Smooth muscle cell (in vitro differentiated cells): ENCODE data around the gene RPS18. TPM values are rescaled to one million over a fixed set of nuclear protein-coding genes. Genes with fewer than 3 reads are reported as not detected.
A peak's percentile ranks its signal among the peaks of the same experiment; 100 is the strongest.

ENCODE experiments used
- DNase-seq: peaks from one replicate; lab custom pipeline; 2025; ENCODE audit not compliant: unreplicated experiment; lab: John Stamatoyannopoulos, UW
- H2AFZ ChIP-seq: fragments of 200-600 bp; sonication (generic); 2 replicates; pipeline ENCODE4 v1.6.0; 2016; ENCODE audit warnings: antibody characterized with exemption, low read depth, mild to moderate bottlenecking
- H3F3A ChIP-seq: fragments of 200-600 bp; sonication (generic); 2 replicates; pipeline ENCODE4 v1.6.0; 2017; ENCODE audit warnings: antibody characterized with exemption, low read depth
- H3K27ac ChIP-seq: fragments of 200-600 bp; sonication (generic); 2 replicates; pipeline ENCODE4 v1.5.1; 2016; ENCODE audit warnings: low read depth, mild to moderate bottlenecking
- H3K27me3 ChIP-seq: fragments of 200-600 bp; sonication (generic); 2 replicates; pipeline ENCODE4 v1.6.1; 2016; ENCODE audit warnings: low read depth, mild to moderate bottlenecking
- H3K36me3 ChIP-seq: fragments of 200-600 bp; sonication (generic); 2 replicates; pipeline ENCODE4 v1.5.1; 2016; ENCODE audit warnings: low read depth
- H3K4me1 ChIP-seq: fragments of 200-600 bp; sonication (generic); 2 replicates; pipeline ENCODE4 v1.5.1; 2016; ENCODE audit warnings: low read depth
- H3K4me2 ChIP-seq: fragments of 200-600 bp; sonication (generic); 2 replicates; pipeline ENCODE4 v1.6.0; 2016; ENCODE audit warnings: mild to moderate bottlenecking
- H3K4me3 ChIP-seq: fragments of 200-600 bp; sonication (generic); 2 replicates; pipeline ENCODE4 v1.5.1; 2016; ENCODE audit warnings: mild to moderate bottlenecking
- H3K79me2 ChIP-seq: fragments of 200-600 bp; sonication (generic); 2 replicates; pipeline ENCODE4 v1.6.0; 2016; ENCODE audit warnings: low read depth, mild to moderate bottlenecking
- H3K9ac ChIP-seq: fragments of 200-600 bp; sonication (generic); 2 replicates; pipeline ENCODE4 v1.6.0; 2016; ENCODE audit warnings: low read depth
- H3K9me3 ChIP-seq: fragments of 200-600 bp; sonication (generic); replicated peaks from 2 replicates; pipeline ENCODE4 v1.5.1; 2016; ENCODE audit warnings: low read depth
- H4K20me1 ChIP-seq: fragments of 200-600 bp; sonication (generic); 2 replicates; pipeline ENCODE4 v1.6.0; 2016; ENCODE audit warnings: low read depth
- CTCF ChIP-seq: fragments of 200-600 bp; sonication (generic); IDR thresholded peaks from 2 replicates; pipeline ENCODE4 v1.5.1; 2017; ENCODE audit warnings: borderline replicate concordance, mild to moderate bottlenecking, antibody characterized with exemption; ENCODE audit not compliant: insufficient read depth, poor library complexity, severe bottlenecking
- WGBS: methylation state at CpG from one replicate; pipeline ENCODE4 v1.1.7; 2016; ENCODE audit warnings: low lambda C conversion rate; 5-methylcytosine and 5-hydroxymethylcytosine counted together
- polyA plus RNA-seq: library from polyadenylated mRNA; unstranded; fragments of >200 nt; fragmentation: Nextera tagmentation; extraction: Ambion mirVana; gene quantifications from 2 replicates; pipeline ENCODE4 v1.2.1, GENCODE V29; 2016
- total RNA-seq: library from RNA; depleted of rRNA; stranded (reverse); fragments of >200 nt; gene quantifications from 2 replicates; pipeline ENCODE4 v1.2.3, GENCODE V29; 2014

The RPS18 gene
- total and polyA plus RNA-seq, 2 experiments from 2014 or later, result 1,848 to 3,261 TPM

GRCh38 chr6:33264015-33264414 lies 7.9 kb upstream of the RPS18 start:
- H4K20me1 ChIP-seq, result no peaks in the 10 kb centered on the region
- no peaks in the 10 kb centered on the region for H3K27me3 ChIP-seq
- no peaks in the 10 kb centered on the region for H3K79me2 ChIP-seq
- no peak for TF ChIP-seq CTCF
- H3K9ac ChIP-seq, result no peak overlapping the region
- peaks cover 4% of the 10 kb centered on the region for H3K36me3 ChIP-seq
- H3K9me3 ChIP-seq, result no peaks in the 10 kb centered on the region
- no peak overlapping the region for H3K27ac ChIP-seq
- no peak overlapping the region for H3K4me3 ChIP-seq
- H3F3A ChIP-seq, result no peaks in the 10 kb centered on the region
- no peak overlapping the region for H3K4me2 ChIP-seq
- DNase-seq, result no peak
- H3K4me1 ChIP-seq, result no peaks in the 10 kb centered on the region
- WGBS, result 84% methylated on average over 7 of the region's 7 CpGs
- no peak overlapping the region for H2AFZ ChIP-seq

- Histone ChIP-seq H4K20me1 (peaks cover 40% of the 10 kb centered on the region), H3K9ac (peak overlapping the region; percentile 88), H2AFZ (peak overlapping the region; percentile 53), H3K4me1 (peaks cover 38% of the 10 kb centered on the region), H3K9me3 (no peaks in the 10 kb centered on the region), H3K79me2 (peaks cover 48% of the 10 kb centered on the region), H3F3A (peaks cover 37% of the 10 kb centered on the region), H3K27me3 (no peaks in the 10 kb centered on the region), H3K4me2 (peak overlapping the region; percentile 90), H3K27ac (peak overlapping the region; percentile 85), H3K4me3 (peak overlapping the region; percentile 60), H3K36me3 (no peaks in the 10 kb centered on the region)
- 3% methylated on average over 7 of the region's 7 CpGs for WGBS
- no peak for DNase-seq
- TF ChIP-seq CTCF, result peak; percentile 4
These were observed 783 bp upstream of the RPS18 start for GRCh38 chr6:33271117-33271467.

GRCh38 chr6:33272275-33273128 lies 627 bp downstream of the RPS18 start:
- WGBS, result 3% methylated on average over 22 of the region's 22 CpGs
- Histone ChIP-seq H3F3A (peaks cover 43% of the 10 kb centered on the region), H3K4me1 (peaks cover 45% of the 10 kb centered on the region), H3K9ac (peak overlapping the region; percentile 81), H3K9me3 (no peaks in the 10 kb centered on the region), H2AFZ (no peak overlapping the region), H4K20me1 (peaks cover 45% of the 10 kb centered on the region), H3K4me3 (peak overlapping the region; percentile 60), H3K27me3 (no peaks in the 10 kb centered on the region), H3K4me2 (peak overlapping the region; percentile 86), H3K79me2 (peaks cover 48% of the 10 kb centered on the region), H3K27ac (peak overlapping the region; percentile 85), H3K36me3 (no peaks in the 10 kb centered on the region)
- TF ChIP-seq CTCF, result no peak
- no peak for DNase-seq
